Measurements from ENCODE around the gene TMEM51.

GRCh38 chr1:15244813-15245212 is 91.3 kb downstream of the TMEM51 start:
- TF ChIP-seq CTCF (conservative IDR thresholded peaks at IDR 0.05 in 1 of 2, IDR thresholded peaks at IDR 0.05 in 1 of 2; ENCODE audit: extremely low read depth in 1 of 2, insufficient read depth in 1 of 2, low read depth in 1 of 2, low read length in 2 of 2), result no peak
- no peak for TF ChIP-seq EZH2 (IDR thresholded peaks at IDR 0.05; ENCODE audit: borderline replicate concordance, low read length)

Data from mammary epithelial cell (primary cell).